GM18909 (cell line): Measurements from ENCODE around the gene GTSE1.

Experiments
- ATAC-seq: cut with Tn5 transposase; IDR thresholded peaks from one replicate; pipeline ENCODE4 v1.9.1; 2021; ENCODE audit warnings: mild to moderate bottlenecking; ENCODE audit not compliant: unreplicated experiment, poor library complexity

Gene GTSE1

DNA sequence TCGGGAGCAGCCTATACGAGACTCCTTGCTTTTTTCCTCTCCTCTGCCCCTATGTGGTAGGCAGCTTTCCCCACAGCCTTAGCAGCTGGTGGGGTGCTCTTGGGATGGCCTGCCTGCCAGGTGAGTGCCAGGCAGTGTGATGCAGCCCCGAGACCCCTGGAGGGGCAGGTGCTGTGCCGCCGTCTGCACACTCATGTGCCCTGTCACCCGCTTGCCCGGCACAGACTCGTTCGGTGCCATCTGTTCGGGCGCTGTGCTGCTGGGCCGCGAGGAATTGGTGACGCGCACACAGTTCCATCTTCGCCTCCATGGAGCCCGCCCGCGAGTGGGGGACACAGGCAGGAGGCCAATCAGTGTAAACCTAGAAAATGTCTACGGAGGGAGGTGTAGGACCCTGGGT, 54.0 kb downstream of the GTSE1 start:
- no peak for ATAC-seq

DNA sequence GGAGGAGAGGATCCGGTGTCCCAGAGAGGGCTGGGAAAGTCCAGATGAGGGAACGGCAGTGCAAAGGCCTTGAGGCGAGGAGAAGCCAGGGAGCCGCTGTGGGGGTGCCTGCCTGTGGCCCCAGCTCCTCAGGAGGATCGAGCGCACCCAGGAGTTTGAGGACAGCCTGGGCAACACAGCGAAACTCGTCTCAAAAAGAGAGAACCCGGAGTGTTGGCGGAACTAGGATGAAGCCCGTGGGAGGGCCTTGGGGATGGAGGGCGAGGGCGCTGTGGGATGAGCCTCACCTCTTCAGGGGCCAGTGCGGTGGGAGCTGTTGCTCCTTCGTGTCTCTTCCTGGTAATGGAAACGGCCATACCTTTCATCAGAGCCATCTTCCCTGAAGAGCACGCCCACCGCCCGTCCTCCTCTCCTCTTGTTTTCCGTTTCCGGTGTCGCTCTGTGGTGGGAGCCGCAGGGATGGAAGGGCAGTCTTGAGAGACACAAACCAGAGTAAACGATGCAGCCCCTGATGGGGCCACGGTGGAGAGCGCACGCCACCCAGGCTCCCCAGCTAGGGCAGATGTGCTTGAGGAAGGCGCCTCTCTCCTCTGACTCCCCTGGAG, 54.6 kb downstream of the GTSE1 start:
- ATAC-seq = no peak

DNA sequence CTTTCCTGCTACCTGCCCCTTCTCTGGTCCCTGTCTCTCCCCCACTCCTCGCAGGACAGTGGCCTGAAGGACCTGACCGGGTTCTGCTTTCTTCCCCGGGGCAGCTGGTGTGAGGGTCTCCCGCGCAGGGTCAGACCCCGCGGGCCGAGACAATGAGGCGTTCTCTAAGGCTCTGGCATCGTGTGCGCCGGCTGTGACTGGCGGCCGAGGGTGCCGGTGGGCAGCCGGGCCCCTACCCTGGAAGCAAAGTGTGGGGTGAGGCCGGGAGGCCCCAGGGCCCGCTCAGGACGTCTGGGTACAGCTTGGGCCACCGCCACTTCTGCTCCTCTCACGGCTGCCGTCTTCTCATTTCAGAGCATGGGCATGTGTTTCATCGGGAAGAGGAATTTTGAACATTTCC, 55.1 kb downstream of the GTSE1 start:
- no peak for ATAC-seq

DNA sequence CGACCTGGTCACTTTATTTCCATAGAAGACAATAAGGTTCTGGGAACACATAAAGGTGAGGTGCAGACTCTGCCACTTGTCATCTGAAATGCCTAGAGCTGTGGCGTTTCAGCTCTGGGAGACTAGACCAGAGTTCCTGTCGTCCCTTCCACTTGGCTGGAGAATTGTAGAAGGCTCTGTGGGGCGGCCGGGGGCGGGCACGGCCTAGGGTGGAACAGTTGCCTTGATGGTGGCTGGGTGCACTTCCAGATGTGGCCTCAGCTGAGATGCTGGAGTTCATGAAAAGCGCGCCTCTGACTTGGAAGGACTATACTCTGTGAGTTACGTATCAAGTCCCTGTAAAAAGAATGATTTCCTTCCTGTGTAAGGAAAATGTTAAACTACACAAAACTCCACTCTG, 55.6 kb downstream of the GTSE1 start:
- no peak for ATAC-seq

DNA sequence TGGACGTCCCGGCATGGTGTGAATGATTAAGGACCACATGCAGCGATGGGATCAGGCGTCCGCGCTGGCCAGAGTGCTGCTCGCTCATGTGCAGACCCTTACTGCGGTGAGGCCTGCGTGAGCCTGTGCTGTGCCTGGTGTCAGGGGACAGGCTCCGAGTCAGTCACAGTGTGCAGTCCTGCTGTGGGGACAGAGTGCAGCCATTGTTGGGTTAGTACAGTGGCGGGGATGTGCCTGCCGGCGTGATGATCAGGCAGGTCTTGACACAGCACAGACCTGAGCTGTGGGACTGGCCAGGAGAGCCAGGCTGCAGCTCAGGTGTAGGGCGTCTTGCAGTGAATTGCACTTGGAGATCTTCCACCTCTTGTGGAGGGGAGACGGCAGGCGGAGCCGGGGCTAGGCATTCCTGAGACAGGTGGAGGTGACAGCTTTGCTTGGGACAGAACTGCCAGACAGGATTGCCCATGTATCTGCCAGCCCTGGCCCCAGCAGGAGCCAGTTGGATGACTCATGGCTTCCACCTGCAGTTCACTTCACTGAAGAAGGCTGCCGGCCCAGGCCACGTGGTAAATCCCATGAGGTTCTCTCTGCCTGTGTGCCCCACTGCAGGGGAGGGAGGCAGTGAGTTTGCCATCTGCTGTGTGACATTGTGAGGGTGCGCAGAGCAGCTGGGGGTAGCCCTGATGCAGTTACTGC, 56.2 kb downstream of the GTSE1 start:
- ATAC-seq = no peak

DNA sequence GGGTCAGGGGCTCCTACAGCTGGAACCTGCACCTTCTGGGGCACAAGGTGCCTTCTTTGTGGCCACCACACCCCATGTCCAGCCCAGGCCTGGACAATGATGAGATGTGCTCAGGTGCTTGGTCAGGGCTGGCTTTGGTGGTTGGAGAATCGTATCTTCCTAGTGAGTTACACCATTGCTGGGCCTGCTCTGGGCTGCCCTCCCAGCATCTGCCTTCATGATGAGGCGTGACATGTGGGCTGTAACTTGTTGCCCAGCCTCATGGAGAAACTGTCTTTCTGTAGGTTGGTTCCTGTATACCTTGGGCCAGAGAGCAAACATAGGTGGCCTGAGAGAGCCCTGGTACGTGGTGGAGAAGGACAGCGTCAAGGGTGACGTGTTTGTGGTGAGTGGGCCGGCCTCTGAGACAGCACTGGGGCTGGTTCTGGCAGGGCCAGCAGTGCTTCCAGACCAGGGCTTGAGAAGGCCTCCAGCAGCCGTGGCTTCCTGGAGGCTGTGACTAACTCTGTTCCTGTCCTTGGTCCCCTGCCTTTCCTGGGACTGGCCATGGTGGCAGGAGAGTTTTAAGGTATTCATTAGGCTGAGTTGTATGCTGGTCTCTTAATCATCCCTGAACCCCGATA, 56.9 kb downstream of the GTSE1 start:
- no peak for ATAC-seq

DNA sequence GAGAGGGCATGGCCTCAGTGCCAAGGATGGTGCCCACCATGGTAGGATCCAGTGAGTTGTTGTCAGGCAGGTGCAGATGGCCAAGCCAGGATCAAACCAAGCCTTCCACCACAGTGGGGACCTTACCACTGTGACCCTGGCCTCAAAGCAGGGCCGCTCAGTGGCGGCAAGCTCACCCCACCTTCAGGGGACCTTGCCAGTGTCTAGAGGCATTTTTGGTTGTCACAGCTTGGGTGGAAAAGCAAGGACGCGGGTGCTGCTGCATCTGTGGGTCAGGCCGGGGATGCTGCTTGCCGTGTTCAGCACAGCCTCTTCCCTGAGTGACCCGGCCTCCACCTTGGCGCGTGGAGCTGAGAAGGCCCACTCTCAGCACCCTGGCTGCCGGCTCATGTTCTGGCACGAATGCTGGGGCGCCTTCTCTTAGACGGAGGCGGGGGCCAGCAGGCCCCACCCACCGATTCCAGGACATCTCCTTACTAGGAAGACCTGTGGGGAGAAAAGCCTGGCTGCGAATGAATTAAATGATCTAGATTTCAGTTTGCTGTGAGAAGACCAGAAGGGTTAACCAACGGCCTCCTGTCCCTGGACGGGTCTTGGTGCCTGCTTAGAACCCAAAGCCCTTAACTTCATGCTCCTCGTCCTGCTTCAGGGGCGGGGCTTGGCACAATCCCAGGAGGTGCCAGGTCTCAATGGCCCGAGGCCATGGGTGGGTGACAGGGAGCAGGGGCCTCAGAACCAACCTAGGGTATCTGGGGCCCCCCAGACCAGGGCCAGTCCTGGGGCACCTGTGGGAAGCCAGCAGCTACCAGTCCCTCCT, 57.7 kb downstream of the GTSE1 start:
- no peak for ATAC-seq

DNA sequence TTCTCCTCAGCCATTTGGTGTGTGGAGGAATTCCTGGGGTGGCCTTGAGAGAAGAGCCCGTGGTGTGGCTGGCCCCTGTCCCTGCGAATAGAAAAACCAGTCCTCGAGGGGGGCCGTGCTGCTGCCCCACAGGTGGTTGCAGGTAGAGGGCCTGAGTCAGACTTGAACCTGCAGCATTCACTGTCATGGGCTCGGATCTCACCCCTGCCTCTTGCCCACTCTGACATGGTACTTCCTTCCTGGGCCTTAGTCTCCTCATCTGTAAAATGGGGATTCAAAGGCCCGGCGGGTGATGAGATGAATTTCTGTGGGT, 58.3 kb downstream of the GTSE1 start:
- no peak for ATAC-seq

DNA sequence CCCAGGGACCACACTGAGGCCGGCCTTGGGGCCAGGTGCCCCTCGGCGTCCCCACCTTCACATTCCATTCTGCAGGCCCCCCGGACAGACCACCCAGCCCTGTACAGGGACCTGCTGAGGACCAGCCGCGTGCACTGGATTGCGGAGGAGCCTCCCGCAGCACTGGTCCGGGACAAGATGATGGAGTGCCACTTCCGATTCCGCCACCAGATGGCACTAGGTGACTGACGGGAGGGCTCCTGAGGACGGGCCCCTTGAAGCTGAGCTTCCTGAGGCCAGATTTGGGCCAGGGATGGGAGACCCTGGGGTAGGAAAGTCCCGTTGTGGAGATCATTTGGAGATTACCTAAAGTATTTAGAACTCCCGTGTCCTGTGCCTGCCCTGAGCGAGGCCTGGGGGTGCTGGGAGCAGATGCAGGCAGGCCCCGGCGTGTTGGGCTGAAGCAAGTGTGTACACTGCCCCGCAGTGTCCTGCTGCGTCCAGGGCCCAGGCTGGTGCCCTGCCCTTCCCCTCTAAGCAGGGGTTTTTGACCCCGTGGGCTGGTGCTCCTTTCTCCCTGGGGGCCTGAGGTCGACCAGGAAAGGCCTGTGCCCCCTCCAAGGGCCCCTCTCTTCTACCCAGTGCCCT, 58.8 kb downstream of the GTSE1 start:
- ATAC-seq = no peak

DNA sequence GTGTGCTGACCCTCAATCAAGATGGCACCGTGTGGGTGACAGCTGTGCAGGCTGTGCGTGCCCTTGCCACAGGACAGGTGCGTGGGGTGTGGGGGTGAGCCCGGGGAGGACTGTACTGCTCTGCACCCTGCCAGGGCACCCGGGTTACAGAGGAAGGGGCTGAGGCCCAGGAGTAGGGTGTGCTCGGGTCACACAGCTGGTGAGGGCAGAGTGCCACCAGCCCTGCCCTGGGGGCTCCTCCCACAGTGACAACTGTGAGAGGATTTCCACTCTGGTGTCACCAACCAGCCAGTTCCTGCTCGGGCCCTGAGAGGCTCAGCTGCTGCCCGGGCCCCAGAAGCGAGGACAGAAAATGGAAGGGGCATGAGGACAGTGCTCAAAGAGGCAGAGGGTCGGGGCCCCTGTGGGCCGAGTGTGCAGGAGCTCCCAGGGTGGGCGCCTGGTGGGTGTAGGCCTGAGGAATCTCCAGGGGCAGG, 59.4 kb downstream of the GTSE1 start:
- no peak for ATAC-seq

DNA sequence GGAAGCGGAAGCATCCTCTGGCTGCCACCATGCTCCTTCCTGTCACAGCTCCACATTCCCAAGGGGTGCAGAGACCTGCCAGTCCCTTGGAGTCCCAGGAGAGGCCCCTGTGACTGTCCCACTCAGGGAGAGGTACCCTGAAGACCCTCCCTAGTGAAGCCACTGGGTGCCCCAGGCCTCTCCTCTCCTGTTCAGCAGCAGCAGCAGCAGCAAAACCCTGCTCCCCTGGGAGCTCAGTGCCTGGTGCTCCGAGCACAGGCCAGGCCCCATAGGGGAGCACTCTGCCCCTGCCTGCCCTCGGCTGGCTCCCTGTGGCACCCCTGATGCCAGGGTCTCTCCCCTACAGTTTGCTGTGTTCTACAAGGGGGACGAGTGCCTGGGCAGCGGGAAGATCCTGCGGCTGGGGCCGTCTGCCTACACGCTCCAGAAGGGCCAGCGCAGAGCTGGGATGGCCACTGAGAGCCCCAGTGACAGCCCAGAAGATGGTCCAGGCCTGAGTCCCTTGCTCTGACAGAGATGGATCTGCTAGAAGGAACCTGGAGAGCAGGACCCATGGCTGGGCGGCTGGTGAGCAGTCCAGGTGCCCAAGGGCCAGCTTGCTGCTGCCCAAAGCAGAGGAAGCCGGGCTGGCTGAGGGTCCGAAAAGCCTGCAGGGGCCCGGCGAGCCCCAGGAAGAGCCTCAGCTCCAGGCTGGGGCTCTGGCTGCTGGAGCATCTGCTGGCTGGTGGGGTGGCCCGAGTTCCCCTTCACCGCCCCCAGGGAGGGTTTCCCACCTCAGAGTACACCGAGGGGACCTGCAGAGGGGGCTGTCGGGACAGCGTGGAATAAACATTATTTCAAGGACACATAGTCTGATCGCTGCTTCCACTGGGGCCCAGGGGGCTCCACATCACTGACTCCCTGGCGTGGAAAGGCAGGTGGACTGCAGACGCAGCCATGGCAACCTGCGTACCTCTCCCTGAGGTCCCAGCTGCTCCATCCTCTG, 60.1 kb downstream of the GTSE1 start:
- ATAC-seq = no peak

DNA sequence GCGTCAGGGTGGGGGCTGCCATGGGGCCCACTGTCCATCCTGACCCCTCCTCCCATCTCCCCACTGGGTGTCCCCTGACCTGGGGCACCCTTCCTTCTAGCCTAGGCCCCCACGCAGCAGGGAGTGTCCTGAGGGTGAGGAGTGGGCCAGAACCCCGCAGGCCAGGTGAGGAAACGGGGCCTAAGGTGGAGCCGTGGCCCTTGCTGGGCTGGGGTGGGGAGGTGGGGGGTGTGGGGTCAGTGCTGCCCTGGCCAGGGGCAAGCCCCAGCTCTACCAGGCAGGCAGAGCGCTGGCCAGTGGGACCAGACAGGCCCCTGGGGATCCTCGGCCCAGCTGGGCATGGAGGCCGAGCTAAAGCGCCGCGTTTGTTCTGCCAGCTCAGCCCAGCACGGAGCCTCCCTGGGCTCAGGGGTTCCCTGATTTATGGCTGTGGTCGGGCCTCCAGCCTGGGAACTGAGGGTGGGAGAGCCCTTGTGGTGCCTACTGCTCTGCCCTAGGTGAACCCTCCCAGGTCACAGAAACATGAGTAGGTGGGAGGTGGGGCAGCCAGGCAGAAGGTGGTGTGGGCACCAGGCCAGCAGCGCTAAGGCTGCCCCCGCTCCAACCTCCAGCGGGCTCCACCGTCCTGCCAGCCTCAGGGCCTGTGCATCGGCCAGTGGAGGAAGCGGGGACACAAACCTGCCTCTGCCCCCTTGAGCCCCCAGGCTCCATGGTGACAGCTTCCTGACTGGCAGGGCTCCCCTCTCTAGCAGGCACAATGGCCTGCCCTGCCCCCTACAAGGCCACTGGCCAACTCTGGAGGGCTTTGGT, 61.2 kb downstream of the GTSE1 start:
- no peak for ATAC-seq

DNA sequence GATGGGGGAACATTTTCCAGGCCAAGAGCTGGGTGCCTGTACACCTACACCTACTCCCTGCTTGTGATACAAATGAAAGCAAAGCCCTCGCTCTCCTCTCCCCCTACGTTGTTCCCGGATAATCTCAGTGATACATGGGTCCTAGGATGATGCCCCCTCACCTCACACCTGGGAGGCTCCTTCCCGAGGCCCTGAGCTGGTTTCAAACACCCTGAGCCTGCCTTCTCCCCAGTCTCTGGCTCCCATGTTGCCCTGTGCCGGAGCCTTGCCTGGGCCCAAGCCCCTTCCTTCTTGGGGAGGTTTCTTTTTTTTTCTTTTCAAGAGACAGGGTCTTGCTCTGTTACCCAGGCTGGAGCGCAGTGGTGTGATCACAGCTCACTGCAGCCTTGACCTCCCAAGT, 62.1 kb downstream of the GTSE1 start:
- ATAC-seq = no peak

DNA sequence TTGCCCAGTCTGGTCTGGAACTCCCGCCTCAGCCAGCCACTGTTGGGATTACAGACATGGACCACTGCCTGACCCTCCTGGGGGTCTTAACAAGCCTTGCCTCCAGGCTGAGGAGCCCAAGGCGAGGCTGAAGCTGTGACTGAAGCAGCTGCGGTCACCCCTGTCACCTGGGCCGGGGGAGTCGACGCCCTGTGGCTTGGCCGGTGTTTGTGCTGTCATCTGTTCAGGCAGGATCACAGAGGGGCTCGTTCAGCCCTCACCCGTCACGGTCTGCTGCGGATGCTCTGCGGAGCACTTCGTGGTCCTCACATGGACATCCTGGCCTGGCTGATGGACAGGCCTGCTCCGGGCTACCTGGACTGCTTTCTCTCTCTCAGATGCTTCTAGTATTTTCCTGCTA, 62.7 kb downstream of the GTSE1 start:
- ATAC-seq = no peak

DNA sequence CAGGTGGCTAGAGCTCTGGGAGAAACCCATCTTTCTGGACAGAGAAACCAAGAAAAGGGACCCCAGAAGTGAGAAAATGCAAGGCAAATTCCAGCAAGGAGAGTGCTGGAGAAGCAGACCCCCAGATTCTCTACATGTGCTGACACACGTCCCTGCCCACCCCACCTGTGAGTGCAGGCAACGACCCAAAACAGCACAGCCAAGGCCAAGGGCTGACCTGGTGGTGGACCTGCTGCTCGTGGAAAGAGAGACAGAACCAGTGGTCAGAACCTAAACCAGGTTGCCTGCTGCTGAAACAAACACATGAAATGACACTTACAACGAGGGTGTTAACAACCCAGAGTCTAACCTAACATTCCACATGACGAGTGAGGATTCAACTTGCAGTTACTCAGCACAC, 63.4 kb downstream of the GTSE1 start:
- ATAC-seq = no peak

DNA sequence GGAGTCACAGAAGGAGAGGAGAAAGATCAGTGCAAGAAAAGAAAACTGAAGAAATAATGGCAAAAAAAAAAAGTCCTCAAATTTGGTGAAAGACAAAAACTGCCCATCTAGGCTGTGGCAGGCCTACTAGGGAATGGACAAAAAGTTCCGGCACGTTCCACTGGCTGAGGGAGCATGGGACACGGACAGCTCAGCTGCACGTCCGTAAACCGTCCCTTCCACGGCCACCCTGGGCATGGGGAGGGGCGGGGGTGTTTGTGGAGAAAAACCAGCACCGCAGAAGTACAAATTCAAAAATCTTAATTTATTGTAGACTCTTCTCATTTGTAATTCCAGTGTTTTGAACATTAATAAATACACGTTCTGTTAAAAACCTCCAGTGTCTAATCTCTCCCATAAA, 64.2 kb downstream of the GTSE1 start:
- no peak for ATAC-seq

DNA sequence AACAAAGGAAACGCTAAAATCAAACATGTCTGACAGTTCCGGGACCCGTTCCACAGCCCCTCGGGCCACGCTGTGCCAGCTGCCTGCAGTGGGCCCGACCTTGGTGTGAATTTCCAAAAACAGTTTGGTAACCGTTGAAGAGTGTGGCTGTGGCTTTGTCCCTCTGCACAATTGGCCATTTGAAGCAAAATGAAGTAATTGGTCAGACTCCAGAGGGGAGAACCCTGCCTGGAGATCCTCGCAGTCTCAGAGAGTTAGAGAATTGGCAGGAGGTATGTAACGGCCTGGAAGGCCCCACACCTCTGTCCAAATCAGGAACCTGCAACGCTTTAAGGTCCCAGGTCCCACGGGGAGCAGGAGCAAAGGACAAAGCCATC, 65.1 kb downstream of the GTSE1 start:
- no peak for ATAC-seq

DNA sequence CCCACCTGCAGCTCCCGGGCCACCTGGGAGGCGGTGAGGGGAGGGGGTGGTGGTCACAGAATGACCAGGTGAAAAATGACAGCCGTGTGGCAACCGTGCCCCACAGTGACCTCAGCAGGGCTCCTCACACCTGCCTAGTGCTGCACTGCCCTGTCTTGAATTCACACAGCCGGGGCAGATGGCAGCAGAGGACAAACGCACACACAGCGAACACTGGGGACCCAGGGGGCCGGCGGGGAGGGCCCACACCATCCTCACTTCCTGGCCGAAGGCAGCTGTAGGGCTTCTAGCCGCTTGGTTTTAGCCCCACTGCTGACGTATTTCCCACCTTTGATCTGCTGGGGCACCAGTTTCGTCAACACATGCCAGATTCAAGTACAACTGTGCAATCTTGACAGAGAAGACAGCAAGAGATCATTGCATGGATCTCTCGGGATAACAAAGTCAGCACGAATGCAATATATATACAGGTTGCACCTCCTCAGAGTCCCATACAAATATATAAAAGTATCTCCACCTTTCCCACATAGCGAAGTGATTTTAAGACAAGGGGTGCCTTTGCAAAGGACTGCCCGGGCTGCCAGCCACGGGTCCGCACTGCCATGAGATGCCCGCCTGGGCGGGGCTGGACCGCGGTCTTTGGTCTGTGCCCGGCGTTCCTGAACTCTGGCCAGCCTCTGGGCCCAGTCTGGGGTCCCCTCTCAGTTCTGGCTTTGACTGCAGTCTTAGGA, 65.7 kb downstream of the GTSE1 start:
- no peak for ATAC-seq
